GM10847 (cell line): ENCODE data around the gene LHX4.

Source experiments
- POLR2A ChIP-seq: IDR thresholded peaks from 2 replicates; pipeline ENCODE4 v1.6.1; 2011; ENCODE audit not compliant: insufficient read length; ENCODE audit errors: extremely low read depth

LHX4 gene

GRCh38 chr1:180277476-180278193 lies 47.6 kb downstream of the LHX4 start:
- TF ChIP-seq POLR2A: no peak

- no peak for TF ChIP-seq POLR2A
These were observed 48.1 kb downstream of the LHX4 start for GRCh38 chr1:180278194-180278515.

DNA sequence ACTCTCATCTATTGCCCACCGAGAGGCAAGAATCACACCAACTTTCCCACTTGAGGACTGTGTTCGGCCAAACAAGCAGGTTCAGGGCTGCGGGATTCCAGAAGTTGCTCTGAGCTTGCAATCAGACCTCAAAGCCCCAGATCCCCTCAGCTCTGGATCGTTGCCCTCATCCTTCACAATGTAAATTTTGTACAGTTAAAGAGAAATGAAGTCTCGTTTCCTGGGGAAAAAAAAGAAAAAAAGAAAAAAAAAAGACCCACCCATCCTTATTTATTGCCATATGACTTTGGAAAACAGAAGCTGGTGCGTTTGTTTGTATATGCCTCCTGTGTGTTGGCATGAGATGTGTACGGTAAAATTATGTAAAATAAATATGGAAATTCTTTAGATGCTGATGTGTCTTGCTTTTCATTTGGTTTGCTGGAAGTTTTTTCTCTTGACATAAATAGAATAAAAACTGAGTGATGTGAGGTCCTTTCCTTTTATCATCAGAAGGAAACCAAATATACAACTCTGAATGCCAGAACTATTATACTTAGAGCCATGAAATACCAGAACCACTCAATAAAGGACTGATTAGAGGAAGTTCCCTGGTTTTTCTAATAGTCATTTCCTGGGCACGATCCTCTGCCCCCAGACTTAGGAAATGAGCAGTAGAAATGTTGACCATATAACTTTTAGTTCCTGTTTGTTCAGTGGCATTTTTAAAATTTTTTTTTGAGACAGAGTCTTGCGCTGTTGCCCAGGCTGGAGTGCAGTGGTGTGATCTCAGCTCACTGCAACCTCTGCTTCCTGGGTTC lies 48.7 kb downstream of the LHX4 start:
- no peak for TF ChIP-seq POLR2A

- TF ChIP-seq POLR2A: no peak
These were observed 49.6 kb downstream of the LHX4 start for GRCh38 chr1:180279651-180280050.

DNA sequence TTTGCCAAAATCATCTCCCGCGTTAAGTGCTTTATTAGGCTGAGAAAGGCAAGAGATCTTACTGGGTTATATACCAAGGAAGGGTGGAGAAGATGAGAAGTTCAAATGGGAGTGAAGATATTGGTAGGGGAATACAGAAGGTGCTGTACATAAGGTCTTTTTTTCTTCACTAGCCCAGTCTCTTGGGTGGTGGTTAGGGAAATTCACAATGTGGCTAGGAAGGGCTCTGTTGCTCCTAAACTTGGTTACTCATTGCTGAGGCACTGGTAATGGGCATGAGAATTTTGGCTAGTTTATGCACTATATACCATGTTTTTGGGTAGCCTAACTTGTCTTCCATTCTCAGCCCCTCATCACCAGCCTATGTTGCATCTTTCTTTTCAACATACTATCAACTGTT lies 50.6 kb downstream of the LHX4 start:
- no peak for TF ChIP-seq POLR2A

GRCh38 chr1:180281490-180281889 lies 51.4 kb downstream of the LHX4 start:
- TF ChIP-seq POLR2A: no peak

DNA sequence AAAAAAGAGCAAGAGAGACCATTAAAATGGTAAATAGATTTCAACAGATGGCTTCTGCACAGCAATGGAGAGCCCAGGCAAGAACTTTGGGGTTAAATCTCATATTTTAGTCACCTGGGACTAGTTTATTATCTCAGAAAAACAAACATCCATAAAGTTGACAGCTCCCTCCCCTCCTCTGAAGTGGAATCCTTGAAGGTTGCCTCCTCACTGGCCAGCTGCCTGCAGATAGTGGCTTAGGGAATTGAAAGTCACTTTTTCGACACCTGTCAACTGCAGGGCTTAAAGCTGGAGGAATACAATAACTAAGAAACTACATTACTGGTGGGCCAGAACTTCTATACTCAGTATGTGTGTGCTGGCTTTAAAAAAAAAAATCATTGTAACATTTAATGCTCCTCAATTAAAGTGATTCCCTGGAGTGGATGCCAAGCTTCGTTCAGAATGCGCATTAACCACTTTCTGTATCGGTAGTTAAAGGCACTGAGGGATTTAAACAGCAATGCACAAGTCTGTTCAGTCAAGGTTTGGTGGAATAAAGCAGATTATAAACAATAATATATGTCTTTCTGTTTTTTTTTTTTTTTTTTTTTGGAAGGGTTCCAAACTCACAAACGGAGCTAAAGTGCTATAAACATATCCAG lies 52.5 kb downstream of the LHX4 start:
- no peak for TF ChIP-seq POLR2A

- no peak for TF ChIP-seq POLR2A
These were observed 53.0 kb downstream of the LHX4 start for GRCh38 chr1:180283098-180283497.

DNA sequence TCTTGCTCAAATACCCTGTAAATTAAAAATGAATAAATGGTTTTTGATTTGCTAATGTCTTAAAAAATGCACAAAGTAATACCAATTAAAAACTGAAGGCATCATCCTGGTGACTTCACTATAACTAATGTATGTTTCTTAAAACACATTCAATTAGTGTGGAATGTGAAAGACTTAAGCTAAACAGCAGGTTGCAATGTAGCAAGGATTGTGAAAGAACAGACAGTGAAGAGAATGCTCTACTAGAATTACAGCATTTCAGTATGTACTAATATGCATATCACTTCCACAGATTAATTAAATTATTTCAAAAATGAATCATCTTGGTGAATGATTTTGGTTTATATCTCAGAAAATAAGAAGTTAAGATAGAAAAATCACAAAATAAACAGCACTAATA lies 56.4 kb downstream of the LHX4 start:
- TF ChIP-seq POLR2A: no peak

- no peak for TF ChIP-seq POLR2A
These were observed 58.1 kb downstream of the LHX4 start for GRCh38 chr1:180287988-180288705.

GRCh38 chr1:180288940-180289339 lies 58.9 kb downstream of the LHX4 start:
- no peak for TF ChIP-seq POLR2A

- TF ChIP-seq POLR2A: no peak
These were observed 60.4 kb downstream of the LHX4 start for GRCh38 chr1:180290265-180291001.

GRCh38 chr1:180291004-180291403 lies 60.9 kb downstream of the LHX4 start:
- no peak for TF ChIP-seq POLR2A

DNA sequence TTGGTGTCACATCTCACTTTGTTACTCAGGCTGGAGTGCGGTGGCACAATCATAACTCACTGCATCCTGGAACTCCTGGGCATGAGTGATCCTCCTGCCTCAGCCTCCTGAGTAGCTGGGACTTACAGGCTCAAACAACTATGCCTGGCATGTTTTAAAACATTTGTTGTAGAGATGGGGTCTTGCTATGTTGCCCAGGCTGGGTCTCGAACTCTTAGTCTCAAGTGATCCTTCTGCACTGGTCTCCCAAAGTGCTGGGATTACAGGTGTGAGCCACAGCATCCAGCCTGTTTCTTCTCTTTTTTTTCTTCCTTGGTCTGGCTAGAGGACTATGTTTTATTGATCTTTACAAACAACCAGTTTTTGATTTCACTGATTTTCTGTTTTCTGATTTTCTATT lies 64.6 kb downstream of the LHX4 start:
- no peak for TF ChIP-seq POLR2A

DNA sequence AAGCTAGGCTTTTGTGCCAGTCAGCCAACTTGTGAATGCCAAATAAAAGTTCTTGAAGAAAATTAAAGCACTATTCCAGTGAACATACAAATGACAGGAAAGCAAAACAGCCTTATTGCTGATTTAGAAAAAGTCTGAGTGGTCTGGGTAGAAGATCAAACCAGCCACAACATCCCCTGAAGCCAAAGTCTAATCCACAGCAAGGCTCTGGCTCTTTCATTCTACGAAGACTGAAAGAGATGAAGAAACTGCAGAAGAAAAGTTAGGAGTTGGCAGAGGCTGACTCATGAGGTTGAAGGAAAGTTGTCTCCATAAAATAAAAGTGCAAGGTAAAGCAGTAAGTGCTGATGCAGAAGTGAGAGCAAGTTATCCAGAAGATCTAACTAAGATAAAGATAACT lies 65.9 kb downstream of the LHX4 start:
- TF ChIP-seq POLR2A: no peak

DNA sequence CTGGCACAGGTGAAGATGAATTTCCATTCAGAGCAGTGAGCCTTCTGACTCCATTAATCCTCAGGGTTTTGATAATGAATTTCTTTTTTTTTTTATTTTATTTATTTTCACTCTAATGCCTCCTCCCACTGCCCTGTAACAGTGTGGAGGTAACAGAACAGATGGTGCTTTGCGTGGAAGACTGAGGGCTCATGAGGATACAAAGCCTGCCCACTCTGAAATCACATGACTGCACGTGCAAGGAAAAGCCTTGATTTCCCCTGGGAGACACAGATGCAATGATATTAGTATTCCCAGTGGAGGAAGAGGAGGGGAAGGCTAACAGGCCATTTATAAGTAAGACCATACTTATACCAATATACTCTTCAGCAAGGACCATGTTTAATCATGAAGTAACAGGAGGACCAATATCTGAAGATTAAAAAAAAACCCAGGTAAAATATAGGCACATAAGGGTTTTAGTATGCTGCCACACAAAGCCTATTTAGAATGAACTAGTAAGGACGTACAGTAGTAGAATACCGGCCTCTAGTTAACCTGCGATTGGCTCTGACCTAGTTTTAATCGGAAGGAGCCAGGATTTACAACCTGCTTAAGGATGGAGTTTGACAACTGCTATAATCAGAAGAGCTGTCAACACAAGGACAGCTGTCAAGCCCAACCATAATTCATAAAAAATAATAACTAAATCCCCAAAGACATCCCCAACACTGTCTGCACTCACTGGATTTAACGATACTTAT lies 69.6 kb downstream of the LHX4 start:
- TF ChIP-seq POLR2A: no peak
